IPS DF 19.7 (cell line): Measurements from ENCODE around the gene ZDHHC11.
"Not testable (repeated sequence)": the region's sequence is repeated elsewhere in the genome, so short reads cannot be mapped to it uniquely, and the experiment has no call there.

Experiments
- DNase-seq: peaks from one replicate; pipeline ENCODE4 v3.0.0-alpha.2; 2013; ENCODE audit warnings: low read depth, low spot score

ZDHHC11 gene

GRCh38 chr5:844426-844825 is 6.4 kb downstream of the ZDHHC11 start:
- not testable (repeated sequence) for DNase-seq

DNA sequence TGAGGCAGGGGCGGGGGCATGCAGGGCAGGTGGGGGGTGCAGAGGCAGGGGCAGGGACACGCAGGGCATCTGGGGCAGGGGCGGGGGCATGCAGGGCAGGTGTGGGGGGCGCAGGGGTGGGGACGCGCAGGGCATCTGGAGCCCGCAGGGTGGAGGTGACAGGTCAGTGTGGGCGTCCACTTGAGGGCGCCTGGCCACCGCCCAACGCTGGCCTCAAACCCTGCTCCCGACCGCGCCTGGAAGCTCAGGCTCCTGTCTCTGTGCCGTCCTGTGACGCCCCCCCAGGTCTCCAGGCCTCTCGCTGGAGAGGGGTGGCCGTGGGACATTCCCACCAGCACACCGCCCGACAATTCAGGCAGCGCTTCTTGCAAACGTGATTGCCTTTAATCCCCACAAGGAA is 6.9 kb downstream of the ZDHHC11 start:
- not testable (repeated sequence) for DNase-seq

DNA sequence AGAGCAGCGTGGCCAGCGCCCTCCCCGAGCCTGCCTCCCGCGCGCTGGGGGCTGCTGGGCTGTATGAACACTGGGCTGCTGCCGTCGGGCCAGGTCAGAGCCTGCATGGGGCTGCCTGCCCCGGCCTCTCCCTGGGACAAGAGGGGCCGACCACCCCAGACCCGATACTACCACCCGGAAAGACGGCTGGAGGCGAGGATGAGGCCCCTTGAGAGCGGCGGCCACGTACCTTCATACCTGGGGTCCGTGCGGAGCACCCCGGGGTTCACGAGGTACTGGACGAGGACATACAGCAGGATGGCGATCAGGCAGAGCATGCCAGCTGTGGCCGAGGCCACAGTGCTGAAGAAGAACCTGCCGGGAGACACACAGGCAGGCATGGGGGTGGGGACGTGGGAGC is 7.4 kb downstream of the ZDHHC11 start:
- DNase-seq, result not testable (repeated sequence)

GRCh38 chr5:842402-843221 is 8.2 kb downstream of the ZDHHC11 start:
- not testable (repeated sequence) for DNase-seq

GRCh38 chr5:841531-842401 is 9.0 kb downstream of the ZDHHC11 start:
- DNase-seq, result not testable (repeated sequence)

- not testable (repeated sequence) for DNase-seq
These were observed 9.8 kb downstream of the ZDHHC11 start for GRCh38 chr5:840974-841435.

DNA sequence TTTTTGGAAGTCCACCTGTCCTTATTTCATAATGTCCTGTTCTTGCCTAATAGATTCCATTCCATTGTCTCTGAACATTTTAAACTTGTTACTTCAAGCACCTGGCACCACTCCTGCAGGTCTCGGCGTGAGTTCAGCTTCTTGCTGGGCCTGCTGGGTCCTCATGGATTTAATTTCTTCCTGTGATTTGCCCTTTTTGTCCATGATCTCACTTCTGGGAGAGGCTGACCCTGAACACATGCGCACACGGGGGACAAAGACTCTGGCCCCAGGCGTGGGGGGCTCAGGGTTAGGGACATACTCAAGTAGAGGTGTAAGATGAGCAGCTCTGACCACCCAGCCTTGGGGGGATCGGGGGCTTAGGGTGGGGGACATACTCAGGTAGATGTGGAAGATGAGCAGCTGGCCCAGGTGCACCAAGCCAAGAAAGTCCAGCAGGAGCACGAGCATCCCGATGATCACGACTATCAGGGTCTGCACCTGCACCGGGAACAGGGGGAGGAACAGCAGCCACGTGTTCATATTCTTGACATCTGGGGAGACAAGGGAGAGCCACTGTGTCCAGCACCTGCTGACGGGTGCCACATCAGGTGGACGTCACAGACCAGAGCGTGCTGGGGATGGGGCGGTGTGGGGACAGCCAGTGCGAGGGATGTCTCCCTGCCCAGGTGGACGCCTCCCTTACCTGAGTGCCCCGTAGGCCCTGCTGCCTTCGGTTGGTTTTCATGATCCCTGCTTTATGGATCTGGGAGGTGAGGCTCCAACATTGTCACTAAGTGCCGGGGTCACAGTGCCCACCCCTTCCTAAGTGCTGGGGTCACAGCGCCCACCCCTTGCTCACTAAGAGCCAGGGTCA is 10.4 kb downstream of the ZDHHC11 start:
- not testable (repeated sequence) for DNase-seq

DNA sequence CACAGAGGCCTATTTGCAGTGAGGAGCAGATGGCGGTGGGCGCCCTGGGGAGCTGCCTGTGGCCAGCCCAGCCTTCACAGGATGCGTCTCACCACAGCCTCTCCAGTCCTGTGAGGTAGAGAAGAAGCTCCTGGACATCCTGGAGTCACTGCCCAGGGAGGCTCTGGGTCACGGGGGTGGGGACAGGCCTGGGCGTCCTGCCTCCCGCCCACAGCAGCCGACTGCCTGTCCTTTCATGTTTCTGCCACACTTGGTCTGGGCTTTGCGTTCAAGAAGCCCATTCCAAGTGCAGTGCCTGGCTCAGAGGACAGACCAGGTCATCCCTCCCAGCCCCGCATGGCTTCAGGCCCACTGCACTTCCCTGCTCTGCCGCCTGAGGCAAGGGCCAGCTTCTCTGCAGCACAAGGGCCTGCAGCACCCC is 12.3 kb downstream of the ZDHHC11 start:
- DNase-seq, result not testable (repeated sequence)

- DNase-seq, result not testable (repeated sequence)
These were observed 13.1 kb downstream of the ZDHHC11 start for GRCh38 chr5:837621-838121.

GRCh38 chr5:835933-836612 is 14.7 kb downstream of the ZDHHC11 start:
- not testable (repeated sequence) for DNase-seq

- not testable (repeated sequence) for DNase-seq
These were observed 16.8 kb downstream of the ZDHHC11 start for GRCh38 chr5:834013-834412.

GRCh38 chr5:828194-828593 is 22.6 kb downstream of the ZDHHC11 start:
- DNase-seq, result not testable (repeated sequence)

GRCh38 chr5:825544-825943 is 25.2 kb downstream of the ZDHHC11 start:
- DNase-seq, result not testable (repeated sequence)

DNA sequence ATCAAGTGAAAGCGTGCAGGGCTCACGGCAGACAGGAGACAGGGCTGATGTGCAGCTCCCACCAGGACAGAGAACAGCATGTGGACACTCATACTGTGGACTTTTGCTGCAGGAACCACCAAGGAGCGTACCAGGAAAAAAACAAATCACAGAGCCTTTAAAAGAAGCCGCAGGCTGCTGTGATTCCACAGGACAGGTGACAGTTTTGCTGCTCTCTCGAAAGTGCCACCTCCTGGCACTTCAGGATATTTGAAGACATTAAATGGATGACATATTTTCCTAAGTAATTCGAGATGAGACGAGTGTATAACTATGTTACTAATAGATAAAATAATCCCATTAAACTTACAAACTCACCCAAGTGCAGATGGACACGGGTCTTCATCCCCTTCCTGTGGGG is 29.3 kb downstream of the ZDHHC11 start:
- DNase-seq, result no peak

DNA sequence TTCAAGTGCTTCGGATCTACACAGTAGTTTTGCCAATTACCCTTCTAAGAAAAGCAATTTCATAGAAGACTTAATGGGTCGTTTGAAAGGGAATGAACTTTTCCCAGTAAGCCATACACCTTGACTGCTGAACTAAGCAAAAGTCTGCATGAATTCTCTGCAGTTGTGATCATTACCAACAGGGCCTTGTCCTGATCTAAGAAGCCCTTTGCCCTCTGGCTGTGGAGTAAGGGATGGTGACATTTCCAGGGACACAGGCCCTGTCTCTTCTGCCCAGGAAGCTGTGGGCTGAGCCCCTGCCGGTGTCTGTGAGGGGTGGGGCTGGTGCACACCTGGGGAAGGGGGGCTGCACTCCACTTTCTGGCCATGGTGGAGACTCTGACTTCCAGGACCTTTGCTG is 30.5 kb downstream of the ZDHHC11 start:
- DNase-seq, result no peak

- DNase-seq, result no peak
These were observed 31.7 kb downstream of the ZDHHC11 start for GRCh38 chr5:819078-819477.

- no peak for DNase-seq
These were observed 34.6 kb downstream of the ZDHHC11 start for GRCh38 chr5:816176-816575.

DNA sequence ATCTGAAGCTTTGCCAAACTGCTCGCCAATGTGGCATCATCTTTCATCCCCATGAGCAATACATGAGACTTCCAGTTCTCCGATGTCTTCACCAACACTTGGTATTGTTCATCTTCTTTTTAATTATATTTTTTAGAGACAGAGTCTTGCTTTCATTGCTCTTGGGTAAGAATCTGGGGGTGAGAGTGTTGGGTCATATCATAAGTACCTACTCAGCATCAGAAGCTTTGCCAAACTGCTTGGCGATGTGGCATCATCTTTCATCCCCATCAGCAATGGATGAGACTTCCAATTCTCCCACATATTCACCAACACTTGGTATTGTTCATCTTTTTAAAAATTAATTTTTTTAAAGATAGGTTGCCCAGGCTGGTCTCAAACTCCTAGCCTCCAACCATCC is 35.3 kb downstream of the ZDHHC11 start:
- no peak for DNase-seq

GRCh38 chr5:813575-813974 is 37.2 kb downstream of the ZDHHC11 start:
- not testable (repeated sequence) for DNase-seq

GRCh38 chr5:811384-811783 is 39.4 kb downstream of the ZDHHC11 start:
- DNase-seq, result not testable (repeated sequence)
